Pancreas (tissue), 10 donors: Measurements from ENCODE around the gene KIT. TPM values are rescaled to one million over a fixed set of nuclear protein-coding genes. Genes with fewer than 3 reads are reported as not detected.

Experiments
- ATAC-seq, 4 donors: fragments of 200-7000 bp; cut with Tn5 transposase; one replicate each; pipeline versions ENCODE4 v1.8.0 to v1.9.1; 2020; ENCODE audit warnings: mild to moderate bottlenecking in 4 of 4, moderate library complexity in 4 of 4
- DNase-seq, 6 donors: peaks; one replicate each; pipeline ENCODE4 v3.0.0-alpha.2; 2020
- FAIRE-seq: peaks from 2 replicates; lab custom pipeline; 2012; peaks lifted over from hg19 to GRCh38; lab: Jason Lieb, UNC
- H3K27ac ChIP-seq, 4 donors: fragments of 200-600 bp; sonication (generic); 1 replicate in 3 of 4; 2 replicates in 1 of 4; pipeline versions ENCODE4 v1.5.0 to v1.8.0; 2020
- H3K27me3 ChIP-seq, 4 donors: fragments of 200-600 bp; one replicate each; pipeline ENCODE4 v1.8.0; 2021
- H3K36me3 ChIP-seq, 3 donors: fragments of 200-600 bp; sonication (generic) in 1 of 3; one replicate each; pipeline versions ENCODE4 v1.5.0 to v1.8.0; 2020 to 2021
- H3K4me1 ChIP-seq, 3 donors: fragments of 200-600 bp; one replicate each; pipeline ENCODE4 v1.8.0; 2021
- H3K4me3 ChIP-seq, 4 donors: fragments of 200-600 bp; sonication (generic) in 2 of 4; one replicate each; pipeline versions ENCODE4 v1.5.0 to v1.8.0; 2020 to 2021
- H3K9me3 ChIP-seq, 4 donors: fragments of 200-600 bp; one replicate each; pipeline ENCODE4 v1.8.0; 2021
- CTCF ChIP-seq, 4 donors: fragments of 200-600 bp; sonication (generic) in 3 of 4; IDR thresholded peaks; one replicate each; pipeline versions ENCODE4 v1.5.0 to v1.8.0; 2021; ENCODE audit warnings: antibody characterized with exemption in 4 of 4
- WGBS, 2 donors: extraction: QIAGEN DNeasy Blood & Tissue Kit; methylation state at CpG; one replicate each; pipeline ENCODE4 v1.1.7; 2013; 5-methylcytosine and 5-hydroxymethylcytosine counted together
- intact Hi-C, 3 donors: fragments of 100-400 bp; cut with DNase I; formaldehyde crosslinking; loops; one replicate each; pipeline versions ENCODE4 v1.11.1 to v1.14.2; 2022
- polyA plus RNA-seq, 2 donors: library from polyadenylated mRNA; stranded (reverse); fragments of 200-250 nt; gene quantifications; one replicate each; pipeline ENCODE4 v1.2.3, GENCODE V29; 2013
- total RNA-seq, 6 donors: library from RNA; stranded (reverse); fragmentation: NEBNext Ultra II Directional in 4 of 6; extraction: Animal tissue kit (Norgen Biotek cat#: 25700) in 4 of 6; gene quantifications; one replicate each; pipeline versions ENCODE4 v1.2.1 to v1.2.4, GENCODE V29; 2021 to 2023
- donor health status: healthy with polysubstance abuse.
- donor health status: DM: no; HTN: no; CAD: no; lungs with moderate emphysema.
- donor health status: DM: no; HTN: no; CAD: no.
- donor health status: control.
- donor health status: control.
- donor health status: Bipolar disorder and iron deficiency.
- donor health status: DM: yes; HTN: yes; CAD: no.
- donor health status: DM: no; HTN: no; CAD: no.
- donor health status: DM: no; HTN: no; CAD: no.
- donor health status: DM: yes; HTN: yes; CAD: no.

Gene KIT
- total and polyA plus RNA-seq, 8 donors = 0.23 to 4.0 (median 1.4) TPM

DNA sequence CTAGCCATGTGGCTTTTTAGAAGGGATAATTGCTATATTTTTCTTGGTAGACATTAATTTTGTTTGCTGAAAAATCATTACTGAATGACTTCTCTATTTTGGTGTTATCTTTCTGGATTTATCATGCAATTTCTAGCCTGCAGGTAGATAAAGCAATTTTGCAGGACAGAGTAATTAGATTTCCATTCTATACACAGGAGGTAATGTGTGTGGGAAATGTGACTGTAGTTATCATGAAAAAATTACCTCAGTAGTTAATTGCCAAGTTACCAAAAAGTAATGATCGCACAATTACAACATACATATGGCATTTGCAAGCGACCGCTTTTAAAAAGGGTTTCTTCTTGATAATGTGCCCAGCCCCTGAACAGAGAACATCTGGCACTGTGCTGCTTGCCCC is 66.1 kb downstream of the KIT start:
- H3K9me3 ChIP-seq = no peaks in the 10 kb centered on the region
- H3K4me1 ChIP-seq = no peaks in the 10 kb centered on the region
- no peak for DNase-seq
- H3K27me3 ChIP-seq = no peaks in the 10 kb centered on the region
- TF ChIP-seq CTCF (IDR thresholded peaks at IDR 0.05) = no peak
- intact Hi-C loops = no loop called here
- no peak overlapping the region for H3K4me3 ChIP-seq
- 85 to 86% methylated on average over 3 of the region's 3 CpGs for WGBS, 2 donors
- ATAC-seq = no peak
- H3K36me3 ChIP-seq = no peaks in the 10 kb centered on the region
- FAIRE-seq = no peak
- no peak overlapping the region for H3K27ac ChIP-seq

- WGBS, 2 donors = 58 to 75% methylated on average over 2 of the region's 2 CpGs
- Histone ChIP-seq H3K27me3 (no peaks in the 10 kb centered on the region), H3K4me1 (no peaks in the 10 kb centered on the region), H3K27ac (no peak overlapping the region), H3K36me3 (no peaks in the 10 kb centered on the region), H3K4me3 (no peak overlapping the region), H3K9me3 (no peaks in the 10 kb centered on the region)
- ATAC-seq (no peak), FAIRE-seq (no peak), DNase-seq (no peak)
- no peak for TF ChIP-seq CTCF (IDR thresholded peaks at IDR 0.05)
- intact Hi-C loops = no loop called here
These were observed 69.2 kb downstream of the KIT start for GRCh38 chr4:54726907-54727306.

- ATAC-seq (peak in 1 of 4 donors; percentile 32), DNase-seq (no peak), FAIRE-seq (no peak)
- TF ChIP-seq CTCF (IDR thresholded peaks at IDR 0.05) = no peak
- H3K4me1 ChIP-seq = no peaks in the 10 kb centered on the region
- no peaks in the 10 kb centered on the region for H3K9me3 ChIP-seq
- H3K27me3 ChIP-seq = no peaks in the 10 kb centered on the region
- no peak overlapping the region for H3K27ac ChIP-seq
- 47 to 67% methylated on average over 2 of the region's 2 CpGs for WGBS, 2 donors
- intact Hi-C loops = no loop called here
- H3K4me3 ChIP-seq = no peak overlapping the region
- H3K36me3 ChIP-seq = no peaks in the 10 kb centered on the region
These were observed 69.6 kb downstream of the KIT start for GRCh38 chr4:54727346-54727745.

- 53 to 72% methylated on average over 3 of the region's 3 CpGs for WGBS, 2 donors
- intact Hi-C loops = no loop called here
- no peaks in the 10 kb centered on the region for H3K9me3 ChIP-seq
These were observed 70.6 kb downstream of the KIT start for GRCh38 chr4:54728368-54728767.

More at GRCh38 chr4:54728368-54728767, 70.6 kb downstream of the KIT start:
- H3K4me3 ChIP-seq = no peak overlapping the region
- no peaks in the 10 kb centered on the region for H3K27me3 ChIP-seq
- H3K27ac ChIP-seq = no peak overlapping the region
- DNase-seq = no peak
- no peak for ATAC-seq
- no peaks in the 10 kb centered on the region for H3K36me3 ChIP-seq
- no peaks in the 10 kb centered on the region for H3K4me1 ChIP-seq
- FAIRE-seq = no peak
- TF ChIP-seq CTCF (IDR thresholded peaks at IDR 0.05) = no peak
